ENCODE results near the gene MMP28. TPM values are rescaled to one million over a fixed set of nuclear protein-coding genes. Genes with fewer than 3 reads are reported as not detected.

The MMP28 gene
- total RNA-seq, 4 donors from 2014 or later = 62.5 to 115 (median 79.1) TPM

DNA sequence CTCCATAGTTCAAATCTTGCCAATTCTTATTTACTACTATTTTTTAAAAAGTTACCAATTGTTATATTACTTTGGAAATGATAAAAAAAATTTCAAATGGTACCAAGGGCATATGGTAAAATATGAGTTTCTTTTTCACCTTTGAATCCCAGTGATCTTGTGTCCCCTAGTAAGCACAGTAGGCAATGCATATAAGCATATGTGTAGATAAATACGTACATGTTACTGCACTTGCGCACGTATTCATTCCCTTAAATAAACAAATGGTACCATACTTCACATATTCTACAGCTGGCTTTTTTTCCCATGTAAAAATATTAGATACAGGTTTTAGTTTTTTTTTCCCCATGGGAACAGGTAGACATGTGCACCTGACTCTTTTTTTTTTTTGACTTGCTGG, 45.7 kb upstream of the MMP28 start:
- TF ChIP-seq, protein P1, sequence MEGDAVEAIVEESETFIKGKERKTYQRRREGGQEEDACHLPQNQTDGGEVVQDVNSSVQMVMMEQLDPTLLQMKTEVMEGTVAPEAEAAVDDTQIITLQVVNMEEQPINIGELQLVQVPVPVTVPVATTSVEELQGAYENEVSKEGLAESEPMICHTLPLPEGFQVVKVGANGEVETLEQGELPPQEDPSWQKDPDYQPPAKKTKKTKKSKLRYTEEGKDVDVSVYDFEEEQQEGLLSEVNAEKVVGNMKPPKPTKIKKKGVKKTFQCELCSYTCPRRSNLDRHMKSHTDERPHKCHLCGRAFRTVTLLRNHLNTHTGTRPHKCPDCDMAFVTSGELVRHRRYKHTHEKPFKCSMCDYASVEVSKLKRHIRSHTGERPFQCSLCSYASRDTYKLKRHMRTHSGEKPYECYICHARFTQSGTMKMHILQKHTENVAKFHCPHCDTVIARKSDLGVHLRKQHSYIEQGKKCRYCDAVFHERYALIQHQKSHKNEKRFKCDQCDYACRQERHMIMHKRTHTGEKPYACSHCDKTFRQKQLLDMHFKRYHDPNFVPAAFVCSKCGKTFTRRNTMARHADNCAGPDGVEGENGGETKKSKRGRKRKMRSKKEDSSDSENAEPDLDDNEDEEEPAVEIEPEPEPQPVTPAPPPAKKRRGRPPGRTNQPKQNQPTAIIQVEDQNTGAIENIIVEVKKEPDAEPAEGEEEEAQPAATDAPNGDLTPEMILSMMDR (IDR thresholded peaks at IDR 0.05) = no peak
- TF ChIP-seq POLR2A (IDR thresholded peaks at IDR 0.05) = no peak
- intact Hi-C loops (cut with DNase I; ENCODE audit: low total_unique reads) = no loop called here
- DNase-seq (ENCODE audit: low spot score in 2 of 2) = no peak
- 97% methylated on average over 3 of the region's 3 CpGs for WGBS, 2 donors
- H3K4me3 ChIP-seq (ENCODE audit: low read depth, poor library complexity, severe bottlenecking) = no peak overlapping the region

DNA sequence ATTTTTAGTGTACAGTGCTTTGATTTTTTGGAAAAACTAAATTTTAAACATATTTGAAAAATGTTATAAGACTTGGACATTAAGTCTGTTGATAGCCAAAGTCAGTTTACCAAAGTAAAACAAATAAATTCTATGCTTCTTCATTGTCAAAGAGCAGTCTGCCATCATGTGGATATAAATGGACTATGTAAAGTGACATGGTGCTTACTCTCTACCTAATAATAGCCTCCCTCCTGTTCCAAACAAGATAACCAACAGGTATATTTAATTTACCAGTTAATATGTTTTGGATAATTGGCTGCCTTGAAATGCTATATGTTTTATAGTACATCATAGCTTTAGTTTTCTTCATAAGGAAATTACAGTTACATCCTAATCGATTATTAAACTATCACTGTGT, 29.8 kb upstream of the MMP28 start:
- DNase-seq (ENCODE audit: low spot score in 2 of 2) = no peak
- H3K4me3 ChIP-seq (ENCODE audit: low read depth, poor library complexity, severe bottlenecking) = no peak overlapping the region
- no peak for TF ChIP-seq POLR2A (IDR thresholded peaks at IDR 0.05)
- TF ChIP-seq, protein P1 (IDR thresholded peaks at IDR 0.05) = no peak
- intact Hi-C loops (cut with DNase I; ENCODE audit: low total_unique reads) = no loop called here
- WGBS, 2 donors = 97 to 100% methylated on average over 1 of the region's 1 CpG

DNA sequence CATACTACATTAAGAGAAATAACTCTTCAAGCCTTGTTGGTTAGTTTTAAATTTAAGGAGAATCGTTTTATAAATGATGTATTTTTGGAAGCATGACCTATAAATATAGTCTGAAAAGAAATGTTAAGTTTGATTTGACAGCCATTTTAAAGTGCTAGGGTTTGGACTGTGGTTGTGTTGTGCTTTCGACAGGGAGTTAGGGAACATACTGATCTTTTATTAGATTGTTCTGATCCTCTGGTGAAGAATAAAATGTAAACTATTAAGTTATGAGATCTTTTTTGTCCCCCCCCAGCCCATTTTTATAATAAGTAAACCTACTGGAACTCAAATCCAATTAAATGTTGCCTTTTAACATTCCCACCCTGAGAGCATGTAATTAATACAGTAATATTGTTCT, 25.9 kb upstream of the MMP28 start:
- intact Hi-C loops (cut with DNase I; ENCODE audit: low total_unique reads) = no loop called here

DNA sequence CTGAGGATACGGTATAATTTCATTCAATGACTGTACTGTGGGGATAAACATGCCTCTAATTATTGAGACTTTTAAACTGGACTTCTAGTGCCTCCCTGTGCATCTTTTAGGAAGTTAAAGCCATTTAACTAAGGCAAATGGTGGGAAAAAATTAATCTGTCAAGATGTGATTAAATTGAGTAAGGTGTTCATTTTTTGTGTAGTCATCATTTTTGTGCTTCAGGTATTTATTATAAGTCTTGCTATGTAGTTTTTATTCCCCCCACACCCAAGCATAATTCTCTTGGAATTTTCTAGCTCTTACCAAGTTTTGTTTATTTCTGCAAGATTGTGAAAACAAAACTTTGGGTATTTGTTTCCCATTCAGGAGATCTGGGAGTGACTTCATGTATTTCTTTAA, 24.0 kb upstream of the MMP28 start:
- DNase-seq (ENCODE audit: low spot score in 2 of 2) = no peak
- 32 to 61% methylated on average over 1 of the region's 1 CpG for WGBS, 2 donors
- no peak overlapping the region for H3K4me3 ChIP-seq (ENCODE audit: low read depth, poor library complexity, severe bottlenecking)
- intact Hi-C loops (cut with DNase I; ENCODE audit: low total_unique reads) = no loop called here
- TF ChIP-seq, protein P1 (IDR thresholded peaks at IDR 0.05) = no peak
- no peak for TF ChIP-seq POLR2A (IDR thresholded peaks at IDR 0.05)

More for the DNA sequence above, 25.9 kb upstream of the MMP28 start:
- no peak for DNase-seq (ENCODE audit: low spot score in 2 of 2)
- WGBS, 2 donors = 90 to 92% methylated on average over 2 of the region's 2 CpGs
- no peak for TF ChIP-seq POLR2A (IDR thresholded peaks at IDR 0.05)
- TF ChIP-seq, protein P1 (IDR thresholded peaks at IDR 0.05) = no peak
- H3K4me3 ChIP-seq (ENCODE audit: low read depth, poor library complexity, severe bottlenecking) = no peak overlapping the region

DNA sequence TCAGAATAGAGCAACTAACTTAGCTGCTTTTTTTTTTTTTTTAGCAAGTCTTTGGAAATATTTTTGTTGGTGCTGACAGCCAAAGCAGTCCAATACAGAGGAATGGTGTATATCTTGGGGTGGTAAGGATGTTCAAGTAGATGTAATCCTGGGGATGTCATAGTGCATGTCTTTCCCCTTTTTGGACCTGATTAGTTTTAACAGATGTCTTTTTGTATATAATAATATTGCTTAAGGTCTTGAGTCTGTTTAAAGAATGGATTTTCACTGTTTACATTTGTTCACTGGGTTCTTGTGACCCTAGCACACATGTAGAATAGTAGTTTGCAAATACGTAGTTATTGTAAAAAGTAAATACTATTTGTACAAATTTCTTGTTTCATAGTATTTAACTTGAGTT, 21.8 kb upstream of the MMP28 start:
- DNase-seq (ENCODE audit: low spot score in 2 of 2) = no peak
- intact Hi-C loops (cut with DNase I; ENCODE audit: low total_unique reads) = no loop called here
- TF ChIP-seq, protein P1 (IDR thresholded peaks at IDR 0.05) = no peak
- no peak for TF ChIP-seq POLR2A (IDR thresholded peaks at IDR 0.05)
- WGBS, 2 donors = 85 to 90% methylated on average over 1 of the region's 1 CpG
- H3K4me3 ChIP-seq (ENCODE audit: low read depth, poor library complexity, severe bottlenecking) = no peak overlapping the region

DNA sequence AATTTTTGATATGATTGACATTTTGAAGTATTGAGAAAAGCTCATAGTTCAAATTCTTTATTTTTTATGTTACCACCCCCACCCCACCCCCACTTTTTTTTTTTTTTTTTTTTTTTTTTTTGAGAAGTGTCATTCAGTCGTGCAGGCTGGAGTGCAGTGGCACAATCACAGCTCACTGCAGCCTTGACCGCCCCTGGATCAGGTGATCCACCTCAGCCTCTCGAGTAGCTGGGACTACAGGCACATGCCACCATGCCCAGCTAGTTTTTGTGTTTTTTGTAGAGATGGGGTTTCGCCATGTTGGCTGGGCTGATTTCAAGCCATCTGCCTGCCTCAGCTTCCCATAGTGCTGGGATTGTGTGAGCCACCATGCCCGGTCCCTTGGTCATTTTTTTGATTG, 21.3 kb upstream of the MMP28 start:
- DNase-seq (ENCODE audit: low spot score in 2 of 2) = no peak
- intact Hi-C loops (cut with DNase I; ENCODE audit: low total_unique reads) = no loop called here
- no peak overlapping the region for H3K4me3 ChIP-seq (ENCODE audit: low read depth, poor library complexity, severe bottlenecking)
- 83 to 88% methylated on average over 5 of the region's 5 CpGs for WGBS, 2 donors
- TF ChIP-seq, protein P1 (IDR thresholded peaks at IDR 0.05) = no peak
- TF ChIP-seq POLR2A (IDR thresholded peaks at IDR 0.05) = no peak

Data from lower leg skin (tissue), 4 donors.